GM18508 (cell line): ENCODE data around the gene UBTD1.

Source experiments
- ATAC-seq: cut with Tn5 transposase; IDR thresholded peaks from one replicate; pipeline ENCODE4 v1.9.1; 2021; ENCODE audit warnings: moderate number of reproducible peaks; ENCODE audit not compliant: insufficient read depth, unreplicated experiment

The UBTD1 gene

GRCh38 chr10:97481071-97481470, 17.7 kb upstream of the UBTD1 start:
- ATAC-seq, result no peak

GRCh38 chr10:97482381-97482780, 16.3 kb upstream of the UBTD1 start:
- no peak for ATAC-seq

GRCh38 chr10:97483506-97483905, 15.2 kb upstream of the UBTD1 start:
- ATAC-seq, result no peak

- ATAC-seq, result no peak
Measured at GRCh38 chr10:97483921-97484320, 14.8 kb upstream of the UBTD1 start.

GRCh38 chr10:97485647-97486281, 13.0 kb upstream of the UBTD1 start:
- ATAC-seq, result no peak

GRCh38 chr10:97490592-97490991, 8.1 kb upstream of the UBTD1 start:
- ATAC-seq, result no peak

GRCh38 chr10:97494151-97494550, 4.6 kb upstream of the UBTD1 start:
- no peak for ATAC-seq

GRCh38 chr10:97494863-97495506, 3.7 kb upstream of the UBTD1 start:
- no peak for ATAC-seq

- ATAC-seq, result no peak
Measured at GRCh38 chr10:97497572-97498075, 1.1 kb upstream of the UBTD1 start.

- peak; percentile 75 for ATAC-seq
Measured at GRCh38 chr10:97498076-97498840, 466 bp upstream of the UBTD1 start, which contains the start of gene MMS19. TSS of gene MMS19 (minus strand) at chr10:97498422. CDS start at chr10:97498384, 38 bp downstream.

- ATAC-seq, result no peak
Measured at GRCh38 chr10:97499561-97500296, 1.0 kb downstream of the UBTD1 start.

GRCh38 chr10:97500297-97500575, 1.5 kb downstream of the UBTD1 start:
- ATAC-seq, result no peak

GRCh38 chr10:97502916-97503315, 4.2 kb downstream of the UBTD1 start:
- no peak for ATAC-seq

GRCh38 chr10:97503406-97503805, 4.7 kb downstream of the UBTD1 start:
- ATAC-seq, result no peak

- ATAC-seq, result no peak
Measured at GRCh38 chr10:97505152-97505551, 6.4 kb downstream of the UBTD1 start.

- no peak for ATAC-seq
Measured at GRCh38 chr10:97506199-97506991, 7.7 kb downstream of the UBTD1 start.

- ATAC-seq, result no peak
Measured at GRCh38 chr10:97508342-97508741, 9.6 kb downstream of the UBTD1 start.

GRCh38 chr10:97509120-97509680, 10.5 kb downstream of the UBTD1 start:
- ATAC-seq, result no peak

- ATAC-seq, result no peak
Measured at GRCh38 chr10:97510686-97511085, 12.0 kb downstream of the UBTD1 start.
